PC-9 (cell line): ENCODE data around the gene TRIM43. TPM values are rescaled to one million over a fixed set of nuclear protein-coding genes. Genes with fewer than 3 reads are reported as not detected.
"Not testable (repeated sequence)": the region's sequence is repeated elsewhere in the genome, so short reads cannot be mapped to it uniquely, and the experiment has no call there.

Experiments
- BruUV-seq: library from RNA; stranded (reverse); fragments of 400-500 nt; replicated peaks from 2 replicates; lab custom pipeline; 2021; lab: Mats Ljungman, UMichigan
- CTCF ChIA-PET: fragments of 300-600 bp; sonication (Branson Sonifier 250); formaldehyde crosslinking; loops from one replicate; lab custom pipeline; 2022; ENCODE audit warnings: antibody characterized with exemption; lab: Charles Lee
- POLR2A ChIA-PET: fragments of 300-600 bp; sonication (Branson Sonifier 250); formaldehyde crosslinking; loops from one replicate; lab custom pipeline; 2022; ENCODE audit warnings: antibody characterized with exemption; ENCODE audit not compliant: unreplicated experiment; lab: Charles Lee
- DNase-seq, 2 experiments: peaks; one replicate each; pipeline versions ENCODE4 v3.0.0 to v3.0.0-alpha.2; 2015 to 2022; ENCODE audit warnings: mixed read lengths in 1 of 2
- H2AFZ ChIP-seq: fragments of 200-600 bp; sonication (generic); 2 replicates; pipeline ENCODE4 v1.8.1; 2017; ENCODE audit warnings: antibody characterized with exemption
- H3F3A ChIP-seq: fragments of 200-600 bp; sonication (generic); 2 replicates; pipeline ENCODE4 v1.8.1; 2017; ENCODE audit warnings: antibody characterized with exemption, mild to moderate bottlenecking, low read depth; ENCODE audit not compliant: insufficient read depth
- H3K27ac ChIP-seq: fragments of 200-600 bp; sonication (generic); 2 replicates; pipeline ENCODE4 v1.6.1; 2016; ENCODE audit warnings: mixed run types
- H3K27me3 ChIP-seq: fragments of 200-600 bp; sonication (generic); 2 replicates; pipeline ENCODE4 v1.6.1; 2016; ENCODE audit warnings: low read depth, mixed run types; ENCODE audit not compliant: insufficient read depth
- H3K36me3 ChIP-seq: fragments of 200-600 bp; sonication (generic); 2 replicates; pipeline ENCODE4 v1.6.1; 2016; ENCODE audit warnings: low read depth, mixed run types
- H3K4me1 ChIP-seq: fragments of 200-600 bp; sonication (generic); replicated peaks from 2 replicates; pipeline ENCODE4 v1.6.1; 2016; ENCODE audit warnings: mixed run types; ENCODE audit not compliant: insufficient read depth
- H3K4me2 ChIP-seq: fragments of 200-600 bp; sonication (generic); 2 replicates; pipeline ENCODE4 v1.6.1; 2017; ENCODE audit warnings: mixed run types
- H3K4me3 ChIP-seq: fragments of 200-600 bp; sonication (generic); 2 replicates; pipeline ENCODE4 v1.6.1; 2016; ENCODE audit warnings: mixed run types
- H3K79me2 ChIP-seq: fragments of 200-600 bp; sonication (generic); 2 replicates; pipeline ENCODE4 v1.6.1; 2017; ENCODE audit warnings: low read depth, mixed run types
- H3K9me2 ChIP-seq: fragments of 200-600 bp; sonication (generic); 2 replicates; pipeline ENCODE4 v1.8.1; 2017; ENCODE audit warnings: mild to moderate bottlenecking; ENCODE audit not compliant: insufficient read depth
- H3K9me3 ChIP-seq: fragments of 200-600 bp; sonication (generic); 2 replicates; pipeline ENCODE4 v1.8.1; 2016; ENCODE audit warnings: low read depth; ENCODE audit not compliant: insufficient read depth
- H4K20me1 ChIP-seq: fragments of 200-600 bp; sonication (generic); 2 replicates; pipeline ENCODE4 v1.8.1; 2017; ENCODE audit not compliant: insufficient read depth
- intact Hi-C: fragments of 100-400 bp; cut with micrococcal nuclease; formaldehyde crosslinking; loops from one replicate; pipeline ENCODE4 v1.10.0; 2022; ENCODE audit not compliant: unreplicated experiment
- total RNA-seq: library from RNA; stranded (reverse); gene quantifications from 2 replicates; pipeline ENCODE4 v1.2.3, GENCODE V29; 2021

TRIM43 gene
- total RNA-seq, 1 experiment from 2014 or later: not detected

GRCh38 chr2:95646274-95646994, 54.6 kb downstream of the TRIM43 start:
- CTCF ChIA-PET, H3K4me3 ChIP-seq, intact Hi-C loops, H3K9me3 ChIP-seq, H3K36me3 ChIP-seq, H3K4me2 ChIP-seq, DNase-seq, H3K4me1 ChIP-seq, H3K79me2 ChIP-seq, H3K27ac ChIP-seq, H3K9me2 ChIP-seq, H3K27me3 ChIP-seq, H3F3A ChIP-seq, POLR2A ChIA-PET, H4K20me1 ChIP-seq, BruUV-seq, H2AFZ ChIP-seq: not testable (repeated sequence)

GRCh38 chr2:95648894-95649544, 57.2 kb downstream of the TRIM43 start:
- H2AFZ ChIP-seq, H3K4me3 ChIP-seq, DNase-seq, H3K27me3 ChIP-seq, CTCF ChIA-PET, POLR2A ChIA-PET, H3K79me2 ChIP-seq, H3K9me2 ChIP-seq, H3K4me2 ChIP-seq, H4K20me1 ChIP-seq, H3F3A ChIP-seq, BruUV-seq, intact Hi-C loops, H3K4me1 ChIP-seq, H3K27ac ChIP-seq, H3K36me3 ChIP-seq, H3K9me3 ChIP-seq: not testable (repeated sequence)

Other genes with a start within 250 kb of the TRIM43 start
- gene FAHD2A, start 189.3 kb upstream of the TRIM43 start, total RNA-seq: 23.0 and 28.7 TPM in 2 replicates
- gene TRIM43B, start 107.2 kb upstream of the TRIM43 start, total RNA-seq: not detected in 2 replicates